DND-41 (cell line): Measurements from ENCODE around the gene BRSK2.

Source experiments
- CTCF ChIP-seq: IDR thresholded peaks from 2 replicates; pipeline ENCODE4 v1.5.1; 2012; ENCODE audit warnings: borderline replicate concordance, low read length, moderate library complexity, mild to moderate bottlenecking; ENCODE audit not compliant: poor library complexity, severe bottlenecking; ENCODE audit errors: extremely low read depth
- EZH2 ChIP-seq: IDR thresholded peaks from 3 replicates; pipeline ENCODE4 v1.6.1; 2012; ENCODE audit warnings: borderline replicate concordance, low read depth, mild to moderate bottlenecking, moderate library complexity, low read length, inconsistent platforms; ENCODE audit not compliant: severe bottlenecking

- TF ChIP-seq CTCF = no peak
- TF ChIP-seq EZH2 = no peak
Observed at GRCh38 chr11:1345737-1346513, 43.8 kb upstream of the BRSK2 start.
